T-helper 1 cell (primary cell): ENCODE results near the gene FRMD4B.

Experiments
- DNase-seq, 5 donors: peaks; one replicate each; pipeline ENCODE4 v3.0.0-alpha.2; 2012 to 2020

Gene FRMD4B

DNA sequence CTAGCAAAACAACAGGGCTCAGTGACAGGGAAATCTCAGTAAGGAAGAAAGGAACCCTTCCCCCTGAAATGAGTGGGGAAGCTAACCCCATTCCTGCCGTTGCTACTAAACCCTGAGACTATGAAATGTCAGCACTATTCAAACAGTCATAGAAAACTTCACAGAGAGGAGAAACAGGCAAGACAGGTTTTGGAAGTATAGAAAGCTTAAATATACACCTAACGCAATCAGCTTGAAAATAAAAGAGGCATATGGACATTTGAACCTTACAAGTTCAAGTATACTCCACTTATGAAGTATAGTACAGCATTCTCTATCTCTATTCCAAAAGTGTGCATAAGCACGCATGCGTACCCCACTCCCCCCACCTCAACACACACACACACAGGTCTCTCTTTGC is 17.6 kb upstream of the FRMD4B start:
- DNase-seq = no peak

DNA sequence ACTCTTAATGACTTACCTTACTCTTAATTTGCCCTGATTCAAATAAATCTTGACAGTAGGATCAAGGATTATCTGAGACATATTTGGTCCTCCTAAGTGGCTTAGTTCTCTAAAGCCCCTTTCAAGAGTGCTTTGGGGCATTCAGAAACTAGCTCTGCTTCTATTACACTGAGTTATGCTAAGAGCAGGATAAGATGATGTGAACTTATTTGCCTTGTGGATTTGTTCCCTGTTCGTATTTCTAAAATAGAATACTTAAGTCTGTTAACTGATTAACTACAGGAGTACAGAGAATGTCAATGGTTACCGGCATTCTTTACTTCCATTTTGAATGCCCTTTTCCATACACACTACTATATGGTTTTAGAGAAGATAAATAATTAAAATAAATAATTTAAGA is 14.8 kb upstream of the FRMD4B start:
- no peak for DNase-seq

DNA sequence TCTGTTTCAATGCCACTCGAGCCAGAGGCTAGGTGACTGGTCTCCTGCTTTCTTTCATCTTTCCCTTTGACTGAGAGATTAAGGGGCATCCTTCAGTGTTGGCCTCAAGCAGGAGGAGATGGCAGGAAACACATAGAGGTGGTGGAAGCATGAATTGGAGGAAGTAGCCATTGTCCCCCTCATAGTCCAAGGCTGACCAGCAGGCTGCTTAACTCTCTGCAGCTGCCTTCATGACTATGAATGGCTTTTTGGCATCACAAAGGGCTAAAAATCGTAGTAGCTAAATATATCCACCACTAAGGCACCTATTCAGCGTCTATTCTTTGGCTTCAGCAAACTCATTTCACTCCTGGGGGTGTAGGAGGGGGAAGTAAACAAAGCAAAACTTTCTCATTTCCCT is 7.0 kb upstream of the FRMD4B start:
- DNase-seq = no peak

DNA sequence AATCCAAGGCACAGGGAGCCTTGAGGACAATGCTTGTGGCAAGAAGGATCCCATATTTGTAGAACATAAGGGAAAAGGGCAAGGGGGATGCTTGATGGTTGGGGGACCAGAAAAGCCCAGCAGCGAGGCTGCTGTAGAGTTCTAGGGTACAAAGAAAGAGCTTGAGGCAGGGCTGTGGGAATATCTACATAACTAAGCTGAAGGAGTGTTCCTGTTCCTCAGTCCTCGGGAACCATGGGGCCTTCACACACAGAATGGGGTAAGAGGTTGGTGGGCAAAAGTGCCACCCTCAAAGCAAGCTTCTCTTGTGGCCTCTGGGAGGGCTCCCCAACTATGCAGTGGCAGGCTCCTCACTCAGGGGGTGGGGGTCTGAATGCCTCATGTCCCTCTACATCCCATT is 6.5 kb upstream of the FRMD4B start:
- no peak for DNase-seq

DNA sequence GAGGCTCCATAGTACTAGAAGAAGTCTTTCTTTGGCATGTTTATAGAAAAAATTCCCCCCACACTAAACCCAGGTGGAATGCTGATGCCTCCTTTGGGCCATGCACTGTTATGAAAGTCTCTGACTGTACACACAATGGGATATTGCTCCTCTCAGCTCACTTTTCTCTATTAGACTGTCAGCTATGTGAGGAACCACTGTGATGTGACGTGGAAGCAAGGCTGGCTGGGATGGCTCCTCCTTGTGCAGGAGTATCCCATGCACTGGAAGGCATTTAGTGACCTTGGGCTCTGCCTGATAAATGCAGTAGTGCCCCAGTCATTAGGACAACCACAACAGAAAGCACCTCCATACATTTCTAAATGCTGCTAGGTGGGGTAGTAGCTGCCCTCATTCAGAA is 5.7 kb upstream of the FRMD4B start:
- no peak for DNase-seq

DNA sequence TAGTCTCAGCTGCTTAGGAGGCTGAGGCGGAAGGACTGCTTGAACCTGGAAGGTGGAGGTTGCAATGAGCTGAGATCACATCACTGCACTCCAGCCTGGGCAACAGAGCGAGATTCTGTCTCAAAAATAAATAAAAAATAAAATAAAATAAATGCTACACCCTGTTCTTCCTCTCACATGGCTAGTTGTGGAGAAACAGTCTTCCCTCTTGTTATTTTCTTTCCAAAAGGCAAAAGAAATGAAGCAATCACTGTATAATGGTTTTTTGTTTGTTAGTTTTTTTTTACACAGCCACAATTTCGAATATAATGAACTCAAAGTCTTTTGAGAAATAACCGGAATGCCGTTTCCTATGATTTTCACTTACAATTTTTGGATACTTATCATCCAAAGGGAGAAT is 4.9 kb upstream of the FRMD4B start:
- DNase-seq = no peak

DNA sequence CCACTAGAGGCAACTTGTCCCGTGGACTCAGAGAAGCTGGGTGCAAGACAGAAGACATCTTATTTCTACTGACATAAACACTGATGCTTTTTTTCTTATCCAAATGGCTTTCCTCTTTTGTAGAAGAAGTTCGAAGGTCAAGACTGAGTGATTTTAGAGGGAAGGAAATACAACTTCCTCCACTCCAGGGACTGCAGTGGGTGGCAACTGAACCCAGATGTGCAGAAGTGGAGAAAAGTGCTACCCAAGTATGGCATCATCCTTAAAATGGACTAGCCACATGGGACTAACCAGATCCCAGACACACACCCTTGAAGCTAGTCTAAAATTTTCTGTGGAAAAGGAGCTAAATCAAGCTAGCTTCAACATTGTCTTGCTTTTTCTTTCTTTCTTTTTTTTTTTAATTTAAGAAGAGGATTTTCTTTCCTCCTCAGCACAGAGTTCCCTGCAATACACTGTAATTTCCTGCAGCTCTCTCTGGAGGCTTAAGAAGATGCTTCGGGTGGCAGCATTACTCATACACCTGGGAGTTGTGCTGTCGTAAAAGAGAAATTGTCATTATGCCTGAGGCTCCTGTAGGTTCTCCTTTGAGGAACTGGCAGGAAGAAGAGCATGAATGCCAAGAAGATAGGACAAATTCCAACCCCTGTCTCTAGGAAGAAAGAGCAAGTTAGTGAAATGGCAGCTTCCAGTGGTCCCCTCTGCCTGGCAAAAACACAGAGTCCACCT is 3.8 kb upstream of the FRMD4B start:
- no peak for DNase-seq

DNA sequence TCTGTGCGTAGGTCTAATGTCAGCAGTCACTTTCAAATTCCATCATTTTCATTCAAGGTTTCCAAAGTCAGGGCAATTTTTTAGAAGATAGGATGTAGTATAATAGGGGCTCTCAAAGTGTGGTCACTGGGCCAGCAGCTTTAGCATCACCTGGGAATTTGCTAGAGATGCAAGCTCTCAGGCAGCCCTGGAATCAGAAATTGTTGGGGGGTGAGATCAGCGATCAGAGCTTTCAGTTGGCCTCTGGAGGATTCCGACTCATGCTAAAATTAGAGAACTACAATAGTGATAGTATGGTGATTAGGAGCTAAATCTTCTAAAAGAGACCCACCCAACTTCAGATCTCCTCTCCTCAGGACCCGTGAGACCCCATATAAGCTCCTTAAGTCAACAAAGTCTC is 2.4 kb upstream of the FRMD4B start:
- no peak for DNase-seq

DNA sequence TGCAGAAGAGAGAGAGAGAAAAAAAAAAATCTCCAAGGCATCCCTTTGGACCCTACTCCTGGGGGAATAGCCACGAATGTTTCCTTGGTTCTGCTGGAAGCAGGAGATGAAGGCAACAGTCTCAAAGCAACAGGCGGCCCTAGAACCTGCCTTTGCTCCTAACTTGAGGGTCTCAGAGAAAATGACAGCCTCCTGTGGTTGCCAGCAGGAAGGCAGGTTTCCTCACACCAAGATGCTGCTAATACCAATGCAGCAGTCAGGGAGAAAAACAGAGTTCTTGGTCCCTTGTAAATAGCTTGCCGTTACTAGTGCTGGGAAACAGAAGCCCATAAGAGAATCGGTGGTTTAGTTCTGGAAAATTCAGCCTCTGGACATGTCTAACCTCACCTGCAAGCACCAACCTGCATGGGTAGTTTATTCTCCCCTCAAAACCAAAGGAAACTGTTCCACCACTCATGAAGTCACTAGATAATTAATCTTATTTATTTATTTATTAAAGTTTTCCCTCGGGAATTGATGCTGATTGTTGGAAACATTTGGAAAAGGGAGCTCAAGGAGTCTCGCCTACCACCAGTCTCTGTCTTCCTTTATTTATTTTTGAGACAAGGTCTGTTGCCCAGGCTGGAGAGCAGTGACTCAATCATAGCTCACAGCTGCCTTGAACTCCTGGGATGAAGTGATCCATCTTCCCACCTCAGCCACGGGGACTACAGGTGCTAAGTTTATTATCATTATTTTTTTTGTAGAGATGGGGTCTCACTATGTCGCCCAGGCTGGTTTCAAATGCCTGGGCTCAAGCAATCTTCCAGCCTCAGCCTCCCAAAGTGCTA is 883 bp upstream of the FRMD4B start:
- DNase-seq = no peak

DNA sequence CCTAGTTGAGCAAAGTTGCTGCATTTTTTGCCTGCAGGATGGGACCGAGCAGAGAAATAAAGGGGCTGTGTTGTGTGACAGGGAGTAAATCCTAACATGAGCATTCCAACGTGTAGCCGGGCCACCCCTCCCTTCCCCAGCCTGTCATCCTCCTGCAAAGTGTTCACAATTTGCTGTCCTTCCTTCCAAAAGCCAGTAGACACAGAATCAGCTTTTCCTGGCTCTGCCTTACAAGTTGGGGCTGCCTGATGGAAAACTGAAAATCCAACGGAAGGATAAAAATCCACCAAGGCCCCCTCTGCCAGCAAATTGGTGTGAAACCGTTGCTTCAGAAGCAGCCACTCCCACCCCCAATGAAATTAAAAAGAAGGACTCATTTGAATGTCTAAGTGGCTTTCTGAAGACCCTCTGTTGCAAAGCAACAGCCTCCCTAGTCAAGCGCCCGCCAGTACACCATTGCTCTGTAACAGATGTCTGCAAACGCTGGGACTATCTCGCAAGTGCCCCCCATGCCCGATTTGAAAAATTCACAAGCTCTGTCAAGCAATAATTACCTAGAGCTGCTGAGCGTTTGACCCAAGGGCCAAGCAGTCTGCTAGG is 665 bp downstream of the FRMD4B start:
- no peak for DNase-seq

DNA sequence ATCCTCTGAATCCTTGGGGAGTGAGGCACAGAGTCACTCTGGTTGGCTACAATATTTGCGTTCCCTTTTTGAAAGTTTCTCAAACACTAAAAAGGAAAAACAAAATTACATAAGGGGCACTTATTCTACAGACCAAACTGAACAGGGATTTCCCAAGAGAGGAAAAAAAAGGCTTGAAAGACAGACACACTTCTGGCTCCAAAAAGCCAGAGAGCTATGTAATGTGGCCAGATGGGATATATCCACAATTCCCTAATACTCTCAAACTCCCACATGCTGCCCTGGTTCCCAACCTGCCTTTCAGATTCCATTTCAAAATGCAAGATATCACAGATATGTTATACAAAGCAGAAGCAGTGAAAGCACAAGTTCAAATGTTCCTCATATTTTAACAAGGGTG is 1.6 kb downstream of the FRMD4B start:
- DNase-seq = no peak

DNA sequence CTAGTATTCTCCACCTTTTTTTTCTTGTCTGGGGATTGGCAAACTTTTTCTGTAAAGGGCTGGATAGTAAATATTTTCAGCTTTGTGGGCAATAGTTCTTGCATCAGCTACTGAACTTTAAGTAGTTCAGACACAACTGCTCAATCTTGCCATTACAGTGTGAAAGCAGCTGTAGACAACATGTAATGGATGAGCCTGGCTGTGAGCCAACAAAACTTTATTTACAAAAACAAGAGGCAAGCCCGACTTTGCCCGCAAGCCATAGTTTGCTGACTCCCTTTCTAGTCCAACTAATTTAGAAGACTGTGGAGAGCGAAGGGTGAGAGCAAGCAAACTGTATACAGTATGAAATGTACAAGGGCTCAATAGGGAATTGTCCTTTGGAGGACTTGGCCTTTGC is 6.2 kb downstream of the FRMD4B start:
- no peak for DNase-seq

DNA sequence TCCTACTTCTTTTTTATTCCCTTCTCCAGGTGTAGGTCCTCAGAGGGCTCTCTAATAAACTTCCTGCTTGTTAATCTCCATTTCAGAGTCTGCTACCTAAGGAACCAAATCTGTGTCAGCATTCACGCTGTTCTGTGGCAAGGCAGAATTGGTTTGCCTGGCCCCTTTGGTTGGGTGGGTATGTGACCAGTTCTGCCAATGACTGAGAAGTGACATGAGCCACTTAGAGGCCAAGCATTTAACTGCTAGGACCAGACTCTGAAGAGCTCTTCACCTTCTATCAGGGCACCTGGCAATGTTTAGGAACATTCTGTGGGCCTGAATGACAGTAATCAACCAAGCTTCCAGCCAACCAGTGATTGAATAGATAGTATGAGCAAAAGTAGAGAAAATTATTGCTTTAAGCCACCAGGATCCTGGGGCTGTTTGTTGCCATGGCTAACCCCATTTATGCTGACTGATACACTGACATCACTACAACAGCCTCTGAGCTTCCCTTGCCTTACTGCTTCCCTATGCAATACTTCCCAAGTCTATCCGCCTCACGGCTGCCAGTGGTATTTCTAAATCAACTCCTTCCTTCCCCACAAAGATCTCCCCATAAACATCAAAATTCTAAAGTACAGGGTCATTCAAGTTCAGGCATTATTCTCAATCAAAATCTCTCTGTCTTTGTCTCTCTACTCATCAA is 7.6 kb downstream of the FRMD4B start:
- no peak for DNase-seq

DNA sequence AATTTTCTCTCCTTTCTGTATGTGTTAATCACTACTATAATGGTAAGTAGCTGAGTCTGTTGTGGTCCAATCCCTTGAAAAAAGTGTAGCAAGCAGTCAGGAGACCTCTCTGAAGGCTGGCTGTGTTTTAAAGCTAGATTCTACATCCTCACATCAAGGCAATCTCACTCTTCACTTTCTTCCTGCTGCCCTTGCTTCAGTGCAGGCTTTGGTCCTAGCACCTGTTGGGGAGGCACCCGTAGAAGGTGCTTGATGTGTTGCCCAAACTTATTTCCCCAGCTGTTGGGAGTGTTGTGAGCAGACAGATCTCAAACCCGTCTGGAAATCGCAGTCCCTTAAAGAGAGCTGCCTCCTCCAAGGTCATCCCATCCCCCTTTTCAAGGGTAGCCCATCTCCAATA is 8.6 kb downstream of the FRMD4B start:
- DNase-seq = no peak

DNA sequence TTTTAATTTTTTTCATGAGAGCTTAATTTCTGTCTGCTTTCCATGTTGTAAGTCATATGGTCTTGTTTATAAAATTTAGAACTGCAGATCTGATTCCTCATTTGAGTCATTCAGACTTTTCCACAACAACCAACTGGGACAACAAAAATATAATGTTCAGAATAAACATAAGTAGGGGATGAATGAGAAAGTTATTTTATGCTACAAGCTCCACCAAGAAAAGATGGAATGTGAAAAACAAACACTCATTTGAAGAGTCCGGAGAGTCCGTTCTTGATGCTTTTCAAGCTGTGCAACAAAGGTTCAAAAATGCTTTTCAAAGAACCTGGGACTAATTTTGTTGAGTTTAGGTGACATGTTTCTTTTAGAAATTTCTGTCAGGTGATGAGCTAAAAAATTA is 9.2 kb downstream of the FRMD4B start:
- no peak for DNase-seq

DNA sequence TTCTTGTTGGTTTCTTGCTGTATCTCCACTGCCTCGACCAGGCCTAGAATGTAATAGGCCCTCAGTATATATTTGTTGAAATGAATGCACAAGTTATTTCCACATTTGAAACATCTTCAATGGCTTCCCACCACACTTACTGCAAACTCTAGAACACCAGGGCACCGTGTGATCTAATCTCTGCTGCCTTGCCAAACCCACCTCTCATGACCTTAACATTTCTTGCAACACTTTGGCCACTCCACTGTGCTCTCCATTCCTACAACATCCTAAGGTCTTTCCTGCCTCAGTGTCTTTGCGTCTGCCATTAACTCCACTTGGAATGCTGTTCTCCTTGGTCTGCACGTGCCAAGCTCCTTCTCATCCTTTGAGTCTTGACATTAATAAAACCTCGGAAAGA is 14.1 kb downstream of the FRMD4B start:
- DNase-seq = no peak

DNA sequence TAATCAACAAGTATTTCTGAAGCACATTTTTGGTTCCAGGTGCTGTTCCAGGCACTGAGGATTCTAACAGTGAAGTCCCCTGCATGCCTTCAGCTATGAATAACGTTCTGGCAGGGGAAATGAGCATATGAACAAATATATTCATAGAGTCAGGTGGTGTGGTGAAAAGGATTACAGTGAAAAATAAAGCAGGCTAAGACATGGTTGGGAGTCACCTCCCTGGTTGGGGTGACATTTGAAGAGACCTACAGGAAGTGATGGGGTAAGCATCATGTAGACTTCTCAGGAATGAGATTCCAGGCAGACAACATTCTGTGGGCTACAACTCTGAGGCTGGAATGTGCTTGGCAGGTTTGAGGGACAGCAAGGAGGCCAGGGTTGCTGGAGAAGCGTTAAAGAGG is 15.0 kb downstream of the FRMD4B start:
- no peak for DNase-seq

DNA sequence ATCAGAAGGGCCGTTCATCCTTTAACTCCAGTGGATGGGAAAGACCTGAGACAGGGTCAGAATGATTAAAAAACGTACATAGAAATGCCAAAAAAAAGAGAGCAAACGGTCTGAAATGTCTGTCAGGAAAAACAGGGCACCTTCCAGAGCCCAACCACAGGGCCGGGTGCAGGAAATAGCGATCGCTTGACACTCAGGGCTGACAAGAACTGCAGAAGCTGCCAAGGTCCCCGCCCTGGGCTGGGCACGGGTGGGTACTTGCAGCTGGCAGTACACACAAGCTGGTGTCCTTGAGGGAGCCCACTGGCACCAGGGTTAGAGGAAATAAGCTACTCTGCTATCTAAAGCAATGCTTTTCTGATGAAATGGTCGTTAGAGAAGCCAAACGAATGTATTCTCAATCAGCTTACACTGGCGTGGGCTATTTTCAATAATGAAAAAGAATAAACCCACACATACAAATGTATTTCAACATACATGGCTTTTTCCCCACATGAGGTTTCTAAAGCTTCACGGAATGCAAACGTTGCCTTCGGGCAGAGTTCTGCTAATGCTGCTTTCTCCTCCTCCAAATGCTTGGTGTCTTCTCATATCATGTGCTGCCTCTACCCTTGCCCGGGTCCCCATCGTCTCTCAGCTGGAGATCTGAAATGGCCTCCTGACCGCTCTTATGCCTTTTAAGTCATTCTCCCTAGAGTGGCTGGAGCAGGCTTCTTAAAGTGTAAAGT is 15.6 kb downstream of the FRMD4B start:
- DNase-seq = peak in 1 of 5 donors; percentile 14

DNA sequence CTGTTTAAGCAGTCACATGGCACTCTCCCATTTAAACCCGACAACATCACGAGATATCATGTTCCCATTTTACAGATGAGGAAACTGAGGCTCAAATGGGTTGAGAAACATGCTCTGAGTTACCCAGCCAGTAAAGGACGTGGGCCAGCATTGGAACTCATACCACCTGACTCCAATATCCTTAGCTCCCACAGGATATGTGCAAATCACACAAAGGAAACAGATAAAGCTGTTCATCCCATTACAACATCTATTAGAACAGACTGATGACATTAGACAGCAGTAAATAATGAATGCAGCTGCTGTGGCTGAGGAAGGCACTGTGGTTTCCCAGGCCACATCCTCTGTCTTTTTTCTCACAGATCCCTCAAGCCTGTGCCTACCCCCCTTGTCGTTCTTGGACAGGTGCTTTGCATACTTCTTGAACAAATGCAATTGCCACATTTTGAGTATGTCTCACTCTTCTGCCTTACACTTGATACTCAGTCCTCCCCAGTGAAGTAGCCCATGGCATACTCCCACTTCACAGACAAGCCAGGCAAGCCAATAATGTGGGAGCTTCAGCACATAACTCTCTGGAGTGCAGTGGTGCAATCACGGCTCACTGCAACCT is 17.7 kb downstream of the FRMD4B start:
- DNase-seq = peak in 1 of 5 donors; percentile 71

DNA sequence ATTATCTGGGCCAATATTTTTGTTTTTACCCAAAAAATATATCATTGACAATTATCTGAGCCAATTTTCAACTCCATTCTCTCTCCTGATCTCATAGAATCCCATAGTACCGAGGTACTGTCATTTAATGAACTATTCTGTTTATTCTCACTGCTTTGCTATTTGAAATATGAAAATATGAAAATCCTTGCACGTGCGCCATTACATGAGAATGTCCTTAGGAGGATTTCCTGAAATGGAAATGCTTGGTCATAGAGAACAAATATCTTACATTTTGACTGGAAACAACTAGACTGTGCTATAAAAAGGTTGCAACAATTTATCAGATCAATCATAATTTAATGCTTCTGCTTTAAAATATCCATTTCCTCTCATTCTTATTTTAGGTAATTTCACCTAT is 18.3 kb downstream of the FRMD4B start:
- no peak for DNase-seq

DNA sequence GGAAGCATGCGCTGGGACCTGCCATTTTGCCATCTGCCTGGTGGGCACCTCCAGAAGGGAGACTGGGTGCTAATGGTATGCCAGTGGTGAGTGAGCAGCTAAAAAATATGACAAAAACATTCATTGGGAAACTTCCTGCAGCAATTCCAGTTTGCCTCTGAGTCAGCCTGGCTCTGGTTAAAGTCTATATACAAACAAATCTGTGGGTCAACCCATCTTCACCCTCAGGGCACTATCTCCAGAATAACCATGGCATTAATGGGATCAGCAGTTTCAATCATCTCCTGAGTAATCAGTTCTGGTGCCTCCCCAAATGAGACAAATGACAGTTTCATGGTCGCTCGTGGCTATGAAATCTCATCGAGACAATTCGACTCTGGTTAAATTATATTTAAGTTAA is 21.5 kb downstream of the FRMD4B start:
- DNase-seq = no peak

DNA sequence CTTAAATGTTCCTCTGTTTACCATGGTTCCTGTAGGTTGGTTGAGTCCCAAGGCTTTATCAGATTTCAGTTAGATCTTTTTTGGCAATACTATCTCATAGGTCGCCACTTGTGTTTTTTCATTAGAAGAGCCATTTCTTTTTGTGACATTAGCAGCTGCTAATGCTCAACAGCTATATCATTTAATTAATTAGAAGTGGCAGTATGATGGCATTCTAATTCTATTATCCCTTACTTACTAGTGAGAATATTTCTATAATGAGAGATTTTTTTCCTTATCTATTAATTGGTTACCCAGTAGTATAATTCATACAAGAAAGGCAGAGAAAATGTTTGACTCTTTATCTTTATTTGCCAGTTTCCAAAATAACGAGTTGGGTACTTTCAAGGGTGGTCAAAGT is 25.2 kb downstream of the FRMD4B start:
- DNase-seq = no peak
